HepG2 (cell line): Measurements from ENCODE around the gene CYTH1. TPM values are rescaled to one million over a fixed set of nuclear protein-coding genes. Genes with fewer than 3 reads are reported as not detected.

Experiments used
- ATAC-seq: fragments of 200-7000 bp; cut with Tn5 transposase; 3 replicates; pipeline ENCODE4 v1.9.1; 2020; ENCODE audit warnings: mild to moderate bottlenecking, moderate library complexity
- BruUV-seq: library from RNA; stranded (reverse); fragments of 400-500 nt; replicated peaks from 2 replicates; lab custom pipeline; 2021; lab: Mats Ljungman, UMichigan
- CTCF ChIA-PET: fragments of 300-600 bp; formaldehyde crosslinking; extraction: SDS; loops from one replicate; lab custom pipeline; 2021; ENCODE audit warnings: low total read pairs, inconsistent platforms, low intra/inter-chr PET ratio; lab: Yijun Ruan, JAX
- POLR2A ChIA-PET: fragments of 350-600 bp; sonication (Branson Sonifier 250); formaldehyde crosslinking; loops from one replicate; lab custom pipeline; 2020; ENCODE audit warnings: antibody characterized with exemption, inconsistent platforms; lab: Yijun Ruan, JAX
- DNase-seq: peaks from one replicate; pipeline ENCODE4 v3.0.0-alpha.2; 2015; ENCODE audit warnings: low spot score
- FAIRE-seq: peaks from 3 replicates; lab custom pipeline; 2011; peaks lifted over from hg19 to GRCh38; lab: Jason Lieb, UNC
- H2AFZ ChIP-seq: one replicate; pipeline ENCODE4 v1.6.1; 2011; ENCODE audit warnings: low read length, inconsistent platforms
- H3K27ac ChIP-seq: fragments of 300-600 bp; 3 replicates; pipeline ENCODE4 v1.8.0; 2011; ENCODE audit warnings: mixed run types, mild to moderate bottlenecking, mixed read lengths, low read length, inconsistent platforms; ENCODE audit not compliant: insufficient read depth; ENCODE audit errors: extremely low read length
- H3K27me3 ChIP-seq, 2 experiments: fragments of 200-600 bp in 1 of 2; 2 replicates in 1 of 2; 3 replicates in 1 of 2; pipeline versions ENCODE4 v1.6.0 to v1.8.0; 2011; ENCODE audit warnings: low read length in 2 of 2, mild to moderate bottlenecking in 2 of 2, moderate library complexity in 2 of 2, inconsistent platforms in 1 of 2; ENCODE audit not compliant: insufficient read depth in 2 of 2, control insufficient read depth in 1 of 2
- H3K36me3 ChIP-seq, 2 experiments: fragments of 200-600 bp in 1 of 2; replicated peaks in 1 of 2; 2 replicates in 1 of 2; 3 replicates in 1 of 2; pipeline versions ENCODE4 v1.5.1 to v1.8.0; 2011; ENCODE audit warnings: low read length in 2 of 2, inconsistent platforms in 1 of 2; ENCODE audit not compliant: insufficient read depth in 2 of 2, control insufficient read depth in 1 of 2
- H3K4me1 ChIP-seq: 2 replicates; pipeline ENCODE4 v1.5.1; 2012; ENCODE audit warnings: low read length, inconsistent platforms; ENCODE audit not compliant: insufficient read depth
- H3K4me2 ChIP-seq: 2 replicates; pipeline ENCODE4 v1.6.0; 2011; ENCODE audit warnings: low read depth, low read length, inconsistent platforms
- H3K4me3 ChIP-seq, 3 experiments: fragments of 200-600 bp in 1 of 3; sonication (generic), shearing (Covaris generic) in 1 of 3; replicated peaks in 1 of 3; 2 replicates each; pipeline ENCODE4 v1.5.1; 2011 to 2016; ENCODE audit warnings: low read length in 3 of 3, inconsistent platforms in 2 of 3, low read depth in 2 of 3, mild to moderate bottlenecking in 2 of 3, control low read depth in 1 of 3, mixed read lengths in 1 of 3; ENCODE audit not compliant: insufficient read depth in 1 of 3
- H3K79me2 ChIP-seq: one replicate; pipeline ENCODE4 v1.6.1; 2011; ENCODE audit warnings: low read length, inconsistent platforms; ENCODE audit not compliant: insufficient read depth
- H3K9ac ChIP-seq: 2 replicates; pipeline ENCODE4 v1.6.0; 2011; ENCODE audit warnings: mild to moderate bottlenecking, low read depth, low read length, inconsistent platforms; ENCODE audit not compliant: insufficient read depth
- H3K9me3 ChIP-seq: 2 replicates; pipeline ENCODE4 v1.5.1; 2012; ENCODE audit warnings: mild to moderate bottlenecking, low read length
- H4K20me1 ChIP-seq: 2 replicates; pipeline ENCODE4 v1.6.0; 2011; ENCODE audit warnings: inconsistent platforms, mild to moderate bottlenecking, low read length, moderate library complexity; ENCODE audit not compliant: insufficient read depth
- CEBPG ChIP-seq: IDR thresholded peaks from 2 replicates; pipeline ENCODE4 v1.6.1; 2016
- USF2 ChIP-seq, 2 experiments: sonication (generic) in 1 of 2; formaldehyde crosslinking in 1 of 2; IDR thresholded peaks; 2 replicates each; pipeline versions ENCODE4 v1.5.1 to v1.6.1; 2011 to 2020; ENCODE audit warnings: borderline replicate concordance in 1 of 2, low read depth in 1 of 2, low read length in 1 of 2, mild to moderate bottlenecking in 1 of 2, missing genetic modification reagents in 1 of 2, moderate library complexity in 1 of 2
- ZNF350 ChIP-seq: sonication (generic); formaldehyde crosslinking; IDR thresholded peaks from 2 replicates; pipeline ENCODE4 v1.4.0; 2020; ENCODE audit warnings: mild to moderate bottlenecking, low read depth, missing genetic modification reagents, borderline replicate concordance
- ZNF773 ChIP-seq: sonication (generic); formaldehyde crosslinking; IDR thresholded peaks from 2 replicates; pipeline ENCODE4 v1.4.0; 2020; ENCODE audit warnings: missing genetic modification reagents, borderline replicate concordance
- WGBS: methylation state at CpG from one replicate; pipeline ENCODE4 v1.1.6; 2017; ENCODE audit warnings: low lambda C conversion rate; 5-methylcytosine and 5-hydroxymethylcytosine counted together
- in situ Hi-C: cut with HindIII; loops from 2 replicates; pipeline ENCODE4 v1.10.0; 2017; ENCODE audit warnings: low pct_unique_long_range_greater_than_20kb; ENCODE audit not compliant: extremely low pct_ligation_motif_present
- intact Hi-C: fragments of 100-400 bp; cut with micrococcal nuclease; formaldehyde crosslinking; loops from one replicate; pipeline ENCODE4 v1.10.0; 2022; ENCODE audit not compliant: unreplicated experiment
- polyA plus RNA-seq, 8 experiments: library from polyadenylated mRNA; depleted of rRNA in 3 of 8; stranded (reverse) in 7 of 8; unstranded in 1 of 8; fragments of >200 nt; fragmentation: Illumina TruSeq in 4 of 8; extraction: Trizol in 4 of 8; gene quantifications; 2 replicates each; pipeline versions ENCODE4 v1.2.1 to v1.2.3, GENCODE V29; 2011 to 2016; ENCODE audit warnings: low read depth in 4 of 8, missing spikeins in 1 of 8, mixed read lengths in 1 of 8; ENCODE audit not compliant: insufficient read depth in 1 of 8
- total RNA-seq, 5 experiments: library from RNA; depleted of rRNA; stranded (reverse); fragments of >200 nt; fragmentation: Illumina TruSeq; extraction: Trizol; gene quantifications; 2 replicates each; pipeline ENCODE4 v1.2.3, GENCODE V29; 2016; ENCODE audit warnings: low read depth in 1 of 5

CYTH1 gene
- total and polyA plus RNA-seq, 2 of the 13 experiments (the other 11 are each of a cell fraction or from before 2014, with no cell fraction given) = 20.1 to 48.9 TPM

- TF ChIP-seq CEBPG = 0 out of 2 replicates have a peak, but pooled peaks have one; percentile 11
Measured at GRCh38 chr17:78742901-78743300, 39.2 kb downstream of the CYTH1 start (continued).

- CTCF ChIA-PET = no interaction called here
- Histone ChIP-seq H3K9me3 (no peaks in the 10 kb centered on the region), H3K9ac (no peak overlapping the region), H3K36me3 (peaks cover 1 to 4% of the 10 kb centered on the region in 2 experiments; a peak in 3 of 5 replicates), H4K20me1 (peaks cover 7% of the 10 kb centered on the region; the same call in 1 of the 2 replicates), H3K4me1 (peaks cover 55% of the 10 kb centered on the region), H3K4me2 (no peak overlapping the region), H3K27ac (no peak overlapping the region), H3K79me2 (peaks cover 87% of the 10 kb centered on the region), H3K27me3 (no peaks in the 10 kb centered on the region), H2AFZ (no peak overlapping the region), H3K4me3 (no peak overlapping the region)
- ATAC-seq = no peak
- 96% methylated on average over 5 of the region's 5 CpGs for WGBS
- BruUV-seq = no TSS peak
- TF ChIP-seq USF2 (IDR thresholded peaks at IDR 0.05; ENCODE audit: low read depth, low read length) (no peak), USF2 (CRISPR knock-in tag; IDR thresholded peaks at IDR 0.05; ENCODE audit: borderline replicate concordance) (no peak), ZNF350 (no peak), ZNF773 (CRISPR knock-in tag) (no peak)
- no peak for FAIRE-seq
- intact Hi-C loops (no loop called here), in situ Hi-C loops (no loop called here)
- POLR2A ChIA-PET = no interaction called here
- no peak for DNase-seq
Measured at GRCh38 chr17:78741644-78742284, 40.3 kb downstream of the CYTH1 start.
